GM18505 (cell line): ENCODE data around the gene TNRC6B.
"Not testable (repeated sequence)": the region's sequence is repeated elsewhere in the genome, so short reads cannot be mapped to it uniquely, and the experiment has no call there.

Experiments
- ATAC-seq: cut with Tn5 transposase; IDR thresholded peaks from one replicate; pipeline ENCODE4 v1.9.1; 2021; ENCODE audit not compliant: unreplicated experiment
- POLR2A ChIP-seq: IDR thresholded peaks from 4 replicates; pipeline ENCODE4 v1.6.1; 2011; ENCODE audit warnings: borderline replicate concordance; ENCODE audit not compliant: insufficient read depth, insufficient read length; ENCODE audit errors: extremely low read depth

Gene TNRC6B

DNA sequence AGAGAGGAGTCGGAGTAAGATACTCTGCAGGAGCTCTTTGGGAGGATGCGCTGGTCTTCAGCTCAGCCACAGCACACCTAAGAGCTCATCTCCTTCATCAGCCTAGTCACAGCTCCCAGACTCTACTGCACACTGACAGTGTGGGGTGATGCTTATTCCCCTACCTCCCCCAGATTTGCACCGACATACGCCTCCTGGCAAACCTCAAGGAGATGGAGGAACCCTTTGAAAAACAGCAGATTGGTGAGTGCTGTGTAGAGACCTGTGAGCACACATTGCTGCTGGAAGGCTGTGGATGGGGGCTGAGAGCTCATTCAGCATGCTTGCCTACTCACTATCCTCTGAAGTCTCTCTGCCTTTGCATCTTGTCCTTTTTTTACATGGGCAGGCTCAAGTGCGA is 183.4 kb downstream of the TNRC6B start:
- no peak for ATAC-seq
- TF ChIP-seq POLR2A = no peak

DNA sequence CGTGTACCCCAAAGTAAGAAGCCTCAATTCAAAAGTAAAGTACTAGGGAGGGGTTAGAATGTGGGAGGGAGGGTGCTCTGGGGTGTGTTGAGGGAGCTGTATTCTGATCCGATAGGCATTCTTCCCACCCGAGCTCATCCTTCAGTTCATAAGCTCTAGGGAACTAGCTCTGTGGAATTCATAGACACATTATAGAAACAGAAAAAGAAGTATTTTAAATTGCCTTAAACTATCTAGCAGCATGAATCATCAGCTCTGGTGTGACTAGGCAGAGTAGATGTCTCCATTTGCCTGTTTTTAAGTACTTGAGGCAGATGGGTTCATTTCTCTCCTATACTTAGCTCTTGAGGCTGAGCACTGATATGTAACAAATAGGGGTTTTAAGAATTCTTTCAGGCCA is 185.3 kb downstream of the TNRC6B start:
- no peak for TF ChIP-seq POLR2A
- ATAC-seq = no peak

DNA sequence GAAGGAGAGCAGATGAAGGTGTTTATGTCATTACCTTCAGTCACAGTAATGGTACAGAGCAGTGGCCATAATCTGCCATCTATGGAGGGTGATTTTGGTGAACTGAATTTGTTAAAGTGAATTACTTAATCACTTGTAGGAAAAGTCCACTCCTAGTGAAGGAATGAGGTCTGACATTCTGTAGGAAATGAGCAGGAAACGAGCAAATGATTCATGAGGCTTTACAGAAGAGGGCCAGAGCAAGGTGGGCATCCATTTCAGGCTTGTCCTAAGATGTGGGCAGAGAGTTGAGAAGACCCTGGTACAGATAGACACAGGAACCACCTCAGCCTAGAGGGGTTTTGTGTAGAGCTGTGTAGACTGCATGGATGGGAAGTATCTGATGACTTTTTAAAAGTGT is 186.7 kb downstream of the TNRC6B start:
- no peak for TF ChIP-seq POLR2A
- ATAC-seq = no peak

DNA sequence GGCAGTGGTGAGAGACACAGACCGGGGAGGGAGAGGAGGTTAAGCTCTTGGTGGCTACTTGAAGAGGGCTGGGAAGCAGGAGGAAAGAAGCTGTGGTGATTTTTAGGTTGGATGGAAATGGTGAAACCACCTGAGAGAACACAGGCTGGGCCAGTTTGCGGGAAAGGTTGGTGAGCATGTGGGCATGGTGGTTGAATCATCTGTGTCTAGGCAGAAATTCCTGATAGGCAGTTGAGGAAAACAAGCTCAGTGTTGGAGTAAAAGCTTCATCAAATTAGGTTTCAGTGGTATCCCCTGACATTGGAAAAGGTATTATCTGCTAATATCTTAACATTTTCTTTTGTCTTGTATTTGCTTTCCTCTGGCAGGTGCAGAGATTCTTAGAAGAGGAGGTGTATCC is 188.3 kb downstream of the TNRC6B start:
- no peak for TF ChIP-seq POLR2A
- no peak for ATAC-seq

DNA sequence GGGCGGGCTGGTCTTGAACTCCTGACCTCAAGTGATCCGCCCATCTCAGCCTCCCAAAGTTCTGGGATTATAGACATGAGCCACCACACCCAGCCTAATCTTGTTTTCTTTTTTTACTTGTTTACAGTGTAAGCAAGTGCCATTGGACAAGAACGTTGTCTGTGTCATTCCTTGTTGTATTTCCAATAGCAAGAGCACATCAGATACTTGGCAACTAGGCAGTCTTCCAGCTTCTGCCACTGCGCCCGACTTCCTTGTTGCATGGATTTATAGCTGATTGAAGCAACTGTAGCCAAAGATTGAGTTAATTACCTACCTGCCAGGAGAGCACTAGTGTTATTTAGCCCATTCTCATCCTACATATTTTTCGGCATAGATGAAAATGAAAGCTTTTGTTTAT is 189.6 kb downstream of the TNRC6B start:
- no peak for ATAC-seq
- no peak for TF ChIP-seq POLR2A

DNA sequence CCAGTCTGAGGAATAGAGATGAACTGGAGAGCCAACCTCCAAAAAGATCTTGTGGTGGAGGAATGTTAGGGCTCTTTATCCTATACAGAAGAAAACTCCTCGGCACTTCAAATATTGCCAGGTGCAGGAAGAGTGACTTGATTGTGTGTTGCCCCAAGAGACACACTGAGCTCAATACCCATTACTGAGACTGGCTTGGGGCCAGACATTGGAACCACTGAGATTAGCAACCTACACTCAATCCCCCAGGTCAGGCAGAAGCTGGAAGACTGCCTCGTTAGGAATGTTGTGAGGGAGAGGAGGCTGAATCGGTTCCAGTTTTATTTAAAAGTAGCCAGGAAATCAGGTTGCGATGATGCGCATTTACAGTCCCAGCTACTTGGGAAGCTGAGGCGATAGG is 190.3 kb downstream of the TNRC6B start:
- no peak for TF ChIP-seq POLR2A
- ATAC-seq = no peak

DNA sequence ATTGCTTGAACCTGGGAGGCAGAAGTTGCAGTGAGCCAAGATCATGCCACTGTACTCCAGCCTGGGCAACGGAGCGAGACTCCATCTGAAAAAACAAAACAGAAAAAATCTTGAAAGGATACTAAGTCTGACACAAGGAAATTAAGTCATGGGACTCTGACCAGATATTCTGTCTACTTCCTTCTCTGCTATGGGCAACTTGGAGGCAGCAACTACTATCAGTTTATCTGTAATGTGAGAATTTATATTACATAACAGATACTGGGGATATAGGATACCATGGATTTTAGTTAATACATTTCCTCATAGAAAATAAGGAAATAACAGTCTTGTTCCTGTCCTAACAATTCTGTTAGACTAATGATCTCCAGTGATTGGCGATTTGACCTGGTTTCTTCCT is 191.1 kb downstream of the TNRC6B start:
- no peak for TF ChIP-seq POLR2A
- ATAC-seq = no peak

DNA sequence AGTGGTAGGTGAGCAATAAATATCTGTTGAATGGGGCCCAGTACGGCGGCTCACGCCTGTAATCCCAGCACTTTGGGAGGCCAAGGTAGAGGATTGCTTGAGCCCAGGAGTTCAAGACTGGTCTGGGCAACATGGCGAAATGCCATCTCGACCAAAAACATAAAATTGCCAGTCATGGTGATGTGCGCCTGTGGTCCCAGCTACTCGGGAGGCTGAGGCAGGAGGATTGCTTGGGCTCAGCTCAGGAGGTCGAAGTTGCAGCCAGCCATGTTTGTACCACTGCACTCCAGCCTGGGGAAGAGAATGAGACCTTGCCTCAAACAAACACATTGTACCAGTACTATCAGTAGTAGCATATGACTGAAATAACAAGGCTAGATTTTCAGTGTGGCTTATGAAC is 196.8 kb downstream of the TNRC6B start:
- no peak for ATAC-seq
- TF ChIP-seq POLR2A = no peak

DNA sequence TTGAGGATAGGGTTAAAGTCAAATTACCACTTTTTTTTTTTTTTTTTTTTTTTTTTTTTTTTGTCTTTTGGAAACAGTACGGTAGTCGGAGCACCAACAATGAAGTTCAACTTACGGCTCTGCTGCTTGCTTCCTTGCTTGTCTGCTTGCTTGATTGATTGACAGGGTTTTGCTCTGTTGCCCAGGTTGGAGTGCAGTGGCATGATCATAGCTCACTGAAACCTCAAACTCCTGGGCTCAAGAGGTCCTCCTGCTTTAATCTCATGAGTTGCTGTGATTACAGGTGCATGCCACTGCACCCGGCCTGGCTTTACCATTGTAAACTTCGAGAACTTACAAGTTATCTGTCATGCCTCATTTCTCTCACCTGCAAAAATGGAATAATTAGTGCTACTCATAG is 198.4 kb downstream of the TNRC6B start:
- TF ChIP-seq POLR2A = no peak

DNA sequence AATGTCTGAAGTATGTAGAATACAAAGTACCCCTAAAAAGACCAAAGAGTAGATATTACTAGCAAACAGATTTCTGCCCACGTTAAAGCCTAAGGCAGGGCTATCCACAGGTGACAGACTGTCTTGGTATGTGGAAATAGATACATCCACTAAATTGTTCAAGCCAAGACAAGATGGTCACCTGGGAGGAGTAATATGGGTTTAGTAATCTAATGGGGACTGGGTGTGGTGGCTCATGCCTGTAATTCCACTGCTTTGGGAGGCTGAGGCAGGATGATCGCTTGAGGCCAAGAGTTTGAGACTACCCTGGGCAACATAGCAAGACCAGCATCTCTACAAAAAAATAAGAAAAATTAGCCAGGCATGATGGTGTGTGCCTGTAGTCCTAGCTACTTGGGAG is 200.2 kb downstream of the TNRC6B start:
- no peak for TF ChIP-seq POLR2A
- ATAC-seq = no peak

More for the DNA sequence above, 198.4 kb downstream of the TNRC6B start:
- no peak for ATAC-seq

DNA sequence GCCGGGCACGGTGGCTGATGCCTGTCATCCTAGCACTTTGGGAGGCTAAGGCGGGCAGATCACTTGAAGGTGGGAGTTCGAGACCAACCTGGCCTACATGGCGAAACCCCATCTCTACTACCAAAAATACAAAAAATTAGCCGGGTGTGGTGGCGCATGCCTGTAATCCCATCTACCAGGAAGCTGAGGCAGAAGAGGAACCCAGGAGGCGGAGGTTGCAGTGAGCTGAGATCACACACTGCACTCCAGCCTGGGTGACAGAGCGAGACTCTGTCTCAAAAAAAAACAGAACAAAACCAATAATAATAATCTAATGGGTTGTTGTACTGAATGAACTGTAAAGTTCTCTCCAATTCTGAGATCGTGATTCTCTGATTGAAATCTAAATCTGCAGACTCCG is 200.7 kb downstream of the TNRC6B start:
- not testable (repeated sequence) for ATAC-seq

DNA sequence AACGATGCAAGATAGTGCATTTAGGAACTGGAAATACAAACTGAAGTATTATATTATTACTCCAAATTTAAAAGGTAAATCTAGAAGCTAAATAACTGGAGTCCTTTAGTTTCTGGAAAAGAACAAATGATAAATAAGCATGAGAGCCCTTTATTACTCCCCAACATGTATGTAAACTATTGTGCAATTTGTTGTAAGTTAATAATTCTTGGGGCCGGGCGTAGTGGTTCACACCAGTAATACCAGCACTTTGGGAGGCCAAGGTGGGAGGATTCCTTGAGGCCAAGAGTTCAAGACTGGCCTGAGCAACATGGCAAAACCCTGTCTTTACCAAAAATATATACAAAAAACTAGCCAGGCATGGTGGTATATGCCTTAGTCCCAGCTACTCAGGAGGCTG is 203.7 kb downstream of the TNRC6B start:
- no peak for TF ChIP-seq POLR2A
- no peak for ATAC-seq

DNA sequence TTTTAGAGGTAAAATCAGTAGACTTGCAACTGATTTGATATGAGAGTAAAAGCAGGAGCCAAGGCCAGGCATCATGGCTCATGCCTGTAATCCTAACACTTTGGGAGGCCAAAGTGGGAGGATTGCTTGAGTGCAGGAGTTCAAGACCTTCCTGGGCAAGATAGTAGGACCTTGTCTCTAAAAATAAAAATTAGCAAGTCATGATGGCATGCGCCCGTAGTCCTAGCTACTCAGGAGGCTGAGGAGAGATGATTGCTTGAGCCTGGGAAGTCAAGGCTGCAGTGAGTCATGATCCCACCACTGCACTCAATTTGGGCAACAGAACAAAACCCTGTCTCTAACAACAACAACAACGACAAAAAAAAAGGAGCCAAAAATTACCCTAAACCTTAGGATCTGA is 206.2 kb downstream of the TNRC6B start:
- TF ChIP-seq POLR2A = no peak
- no peak for ATAC-seq

DNA sequence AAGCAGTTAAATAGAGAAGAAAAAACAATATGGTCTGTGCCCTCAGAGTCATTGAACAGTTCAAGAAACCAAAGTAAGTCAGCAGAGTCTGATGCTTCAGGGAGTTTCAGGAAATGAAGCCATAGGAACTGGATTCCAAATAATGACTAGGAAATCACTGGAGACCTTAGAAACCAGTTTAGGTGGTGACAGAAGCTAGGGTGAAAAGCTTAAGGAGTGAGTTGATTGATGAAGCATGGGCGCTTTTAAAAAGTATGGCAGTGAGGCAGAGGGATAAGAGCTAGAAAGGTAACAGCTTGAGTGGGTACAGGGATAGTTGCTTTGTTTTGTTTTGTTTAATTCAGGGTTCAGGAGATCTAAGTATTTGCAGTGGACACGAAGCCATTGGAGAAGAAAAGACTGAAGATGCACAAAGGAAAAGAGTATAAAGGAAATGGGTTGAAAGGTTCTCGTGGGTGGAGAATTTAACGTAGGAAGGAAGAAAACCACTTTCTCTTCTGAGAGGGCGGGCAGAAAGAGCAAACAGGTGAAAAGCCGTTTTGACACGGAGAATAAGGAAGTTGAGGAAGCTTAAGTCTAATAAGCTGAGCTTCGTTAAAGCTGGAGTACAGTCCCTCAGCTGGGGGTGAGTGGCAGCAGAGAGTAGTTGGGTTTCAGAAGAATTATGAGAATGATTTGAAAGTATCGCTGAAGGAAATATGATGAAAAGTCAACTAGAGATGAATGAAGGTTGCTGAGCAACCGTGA is 207.5 kb downstream of the TNRC6B start:
- no peak for ATAC-seq

More for the DNA sequence above, 207.5 kb downstream of the TNRC6B start:
- TF ChIP-seq POLR2A = no peak
